Measurements from ENCODE around the gene SLC38A11.
"Not testable (repeated sequence)": the region's sequence is repeated elsewhere in the genome, so short reads cannot be mapped to it uniquely, and the experiment has no call there.

SLC38A11 gene

DNA sequence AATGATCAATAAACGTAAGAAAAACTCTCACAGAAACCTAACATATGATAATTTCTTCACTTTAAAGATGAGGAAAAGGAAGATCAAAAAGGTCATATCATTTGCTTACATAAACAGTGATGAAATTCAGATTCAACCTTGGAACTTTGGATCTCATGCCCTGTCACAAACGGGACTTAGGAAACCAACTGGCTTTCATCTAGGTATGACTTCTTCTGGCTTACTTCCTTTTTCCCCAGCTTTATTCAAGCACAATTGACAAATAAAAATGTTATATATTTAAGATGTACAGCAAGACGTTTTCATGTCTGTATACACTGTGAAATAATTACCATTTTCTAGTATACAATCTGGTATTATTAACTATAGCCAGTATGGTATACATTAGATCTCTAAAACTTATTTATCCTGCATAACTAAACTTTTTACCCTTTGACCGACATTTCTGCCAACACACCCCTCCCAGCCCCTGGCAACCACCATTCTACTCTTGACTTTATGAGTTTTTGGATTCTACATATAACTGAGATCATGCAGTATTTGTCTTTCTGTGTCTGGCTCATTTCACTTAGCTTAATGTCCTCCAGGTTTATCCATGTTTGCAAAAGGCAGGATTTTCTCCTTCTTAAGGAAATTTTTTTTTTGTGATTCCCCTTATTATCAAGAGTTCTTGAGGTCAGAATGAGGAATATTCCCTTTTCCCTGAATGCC is 67.7 kb downstream of the SLC38A11 start:
- no peak overlapping the region for H3K27ac ChIP-seq
- DNase-seq (ENCODE audit: low read depth, low spot score), result no peak

DNA sequence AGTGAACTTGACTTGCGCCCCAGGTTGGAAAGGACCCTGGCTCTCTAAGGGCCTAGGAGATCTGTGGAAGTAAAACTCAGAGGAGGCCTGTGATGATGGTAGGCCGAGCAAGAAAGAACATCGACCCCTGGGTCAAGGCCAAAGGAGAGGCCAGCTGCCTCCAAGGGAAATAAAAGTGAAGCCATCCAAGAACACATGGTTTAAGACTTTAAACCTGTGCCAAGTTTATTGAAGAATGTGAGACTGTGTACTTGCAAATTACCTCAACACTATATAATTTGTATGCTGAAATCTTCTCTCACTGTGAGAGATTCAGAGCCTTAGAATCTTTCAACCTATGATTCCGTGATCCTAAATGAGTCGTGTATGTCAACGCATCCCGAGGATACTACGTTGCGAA is 73.0 kb downstream of the SLC38A11 start:
- DNase-seq (ENCODE audit: low read depth, low spot score), result no peak
- H3K27ac ChIP-seq, result no peak overlapping the region

DNA sequence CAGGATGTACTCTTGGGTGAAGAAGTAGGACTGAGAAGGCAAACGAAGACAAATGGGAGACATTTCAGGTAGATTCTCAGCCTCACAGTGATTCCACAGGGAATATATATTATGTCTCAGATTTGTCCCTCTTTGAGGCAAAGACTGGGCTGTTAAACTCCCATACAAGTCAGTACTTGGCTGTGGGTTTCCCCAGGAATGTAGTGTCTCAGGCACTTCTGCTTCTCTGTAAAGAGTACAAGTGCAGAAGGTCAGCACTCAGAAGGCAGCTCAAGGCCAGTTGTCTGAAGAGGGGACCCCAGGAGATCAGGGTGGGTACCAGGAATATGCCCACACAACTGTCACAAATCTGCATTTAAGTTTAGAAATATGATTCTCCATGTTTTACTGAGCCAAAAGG is 73.8 kb downstream of the SLC38A11 start:
- H3K27ac ChIP-seq, result no peak overlapping the region
- DNase-seq (ENCODE audit: low read depth, low spot score), result no peak

DNA sequence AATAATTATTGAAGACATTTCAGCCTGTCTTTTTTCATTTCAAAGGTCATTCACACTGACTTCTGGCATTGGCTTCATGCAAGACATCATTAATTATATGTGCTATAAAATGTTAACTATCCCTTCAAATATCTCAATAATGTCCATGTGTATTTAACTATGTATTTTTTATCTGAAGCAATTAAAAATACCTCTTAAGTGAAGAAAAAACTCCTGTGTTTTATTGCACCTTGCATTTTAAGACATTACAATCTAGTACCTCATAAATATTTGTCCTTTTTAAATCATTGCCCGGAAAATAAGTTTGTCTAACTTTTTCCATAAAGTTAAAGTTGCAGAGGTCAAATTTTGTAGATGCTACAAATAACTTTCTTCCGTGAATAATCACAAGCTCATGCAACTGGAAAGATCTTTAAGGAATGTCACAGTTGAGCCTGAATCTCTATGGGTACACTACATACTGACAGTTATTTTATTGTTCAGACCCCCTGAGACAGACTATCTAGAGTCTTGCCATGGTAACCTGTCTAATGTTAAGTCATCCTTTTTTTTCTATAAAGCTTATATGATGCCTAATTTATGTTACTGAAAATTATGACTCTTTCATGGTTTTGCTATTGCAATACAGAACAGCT is 75.3 kb downstream of the SLC38A11 start:
- DNase-seq (ENCODE audit: low read depth, low spot score), result no peak
- no peak overlapping the region for H3K27ac ChIP-seq

DNA sequence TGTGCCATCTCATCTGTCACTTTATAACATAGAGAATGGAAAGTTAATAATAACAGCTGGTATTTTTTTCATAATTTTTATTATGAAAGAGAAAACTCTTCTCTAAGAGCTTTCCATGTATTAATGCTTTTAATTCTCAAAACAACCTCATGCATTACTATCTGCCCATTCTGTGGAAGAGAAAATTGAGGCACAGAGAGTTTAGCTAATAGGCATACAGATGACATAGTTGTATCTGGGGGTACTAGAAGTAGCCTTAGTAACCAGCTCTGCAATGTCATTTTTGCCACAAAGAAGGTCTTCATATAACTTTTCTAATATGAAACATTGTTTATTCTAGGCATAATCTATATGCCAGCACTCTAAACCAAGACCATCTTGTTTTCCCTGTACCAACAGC is 77.4 kb downstream of the SLC38A11 start:
- no peak for DNase-seq (ENCODE audit: low read depth, low spot score)
- no peak overlapping the region for H3K27ac ChIP-seq

DNA sequence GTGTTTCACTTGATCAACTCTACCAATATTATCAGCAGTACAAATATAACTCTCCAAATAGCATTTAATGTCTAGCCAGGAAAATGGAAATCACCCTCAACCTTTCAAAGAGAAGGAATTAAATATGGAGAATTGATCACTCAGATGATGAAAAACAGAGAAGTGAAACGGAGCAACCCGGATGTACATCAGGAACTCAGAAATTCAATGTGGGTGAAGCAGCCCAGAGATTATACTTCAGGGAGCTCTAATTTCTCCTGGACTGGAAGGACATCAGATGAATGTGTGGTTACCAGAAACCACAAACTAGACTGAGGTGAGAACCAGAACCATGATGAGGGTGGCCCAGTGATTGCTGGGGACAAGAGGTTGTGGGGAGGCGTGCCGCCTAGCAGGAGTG is 78.2 kb downstream of the SLC38A11 start:
- H3K27ac ChIP-seq, result no peak overlapping the region
- no peak for DNase-seq (ENCODE audit: low read depth, low spot score)

DNA sequence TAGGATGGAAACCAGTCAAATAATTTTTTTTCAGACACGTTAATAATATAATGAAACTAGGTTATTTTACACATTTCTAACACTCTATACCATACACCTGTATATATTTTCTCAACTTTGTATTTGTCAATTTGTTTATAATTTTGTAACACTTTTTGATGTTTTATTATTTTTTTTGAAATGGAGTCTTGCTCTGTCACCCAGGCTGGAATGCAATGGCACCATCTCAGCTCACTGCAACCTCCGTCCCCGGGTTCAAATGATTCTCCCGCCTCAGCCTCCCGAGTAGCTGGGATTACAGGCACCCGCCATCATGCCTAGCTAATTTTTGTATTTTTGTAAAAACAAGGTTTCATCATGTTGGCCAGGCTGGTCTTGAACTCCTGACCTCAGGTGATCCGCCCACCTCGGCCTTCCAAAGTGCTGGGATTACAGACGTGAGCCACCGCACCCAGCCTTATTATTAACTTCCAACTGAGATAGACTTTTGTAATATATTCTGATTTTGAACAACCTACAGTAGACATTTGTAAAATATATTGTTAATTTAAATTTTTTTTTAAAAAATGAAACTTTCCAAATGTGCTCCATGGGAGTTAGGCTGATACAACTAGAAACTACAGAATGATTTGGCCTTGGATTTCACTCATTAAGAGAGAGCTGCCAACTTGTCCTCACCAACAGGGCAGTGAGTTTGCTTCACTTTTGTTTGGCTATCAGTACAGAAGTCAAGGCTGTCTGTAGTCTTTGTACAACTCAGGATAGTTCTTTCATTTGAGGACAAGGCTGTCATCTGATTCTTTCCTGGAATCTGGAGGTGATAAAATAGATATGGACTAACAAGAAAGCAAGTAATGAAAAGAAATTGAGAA is 79.8 kb downstream of the SLC38A11 start:
- DNase-seq (ENCODE audit: low read depth, low spot score), result no peak
- H3K27ac ChIP-seq, result no peak overlapping the region

DNA sequence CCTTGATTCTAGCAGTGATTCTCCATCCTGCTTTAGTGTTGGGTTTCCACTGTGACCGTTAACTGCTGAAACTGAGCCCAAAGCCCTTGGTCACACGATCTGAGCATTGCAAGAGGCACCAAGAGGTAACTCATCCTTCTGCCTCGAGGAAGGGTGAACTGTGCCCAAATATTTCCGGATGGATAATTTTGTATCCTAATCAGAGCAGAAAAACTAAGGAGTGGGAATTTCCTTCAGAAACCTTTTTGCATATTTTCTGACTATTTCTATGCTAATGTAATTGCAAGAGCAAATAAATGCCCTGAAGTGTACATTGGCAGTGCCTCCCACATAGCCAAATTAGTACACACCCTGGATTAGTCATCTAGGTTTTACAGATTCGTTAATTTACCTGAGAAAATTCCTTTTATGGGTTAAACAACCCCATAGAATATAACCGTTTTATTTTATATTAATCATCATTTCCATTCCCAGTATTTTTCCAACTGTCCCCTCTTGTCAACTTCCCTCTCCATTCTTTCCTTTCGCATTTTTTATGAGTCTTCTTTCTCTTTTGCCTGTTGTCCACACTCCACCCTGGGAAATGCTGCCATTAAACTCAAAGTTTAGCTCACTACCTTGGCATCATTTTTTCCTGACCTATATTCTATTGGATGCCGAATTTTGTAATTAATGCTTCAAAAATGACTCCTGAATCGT is 82.0 kb downstream of the SLC38A11 start:
- no peak for DNase-seq (ENCODE audit: low read depth, low spot score)
- no peak overlapping the region for H3K27ac ChIP-seq

DNA sequence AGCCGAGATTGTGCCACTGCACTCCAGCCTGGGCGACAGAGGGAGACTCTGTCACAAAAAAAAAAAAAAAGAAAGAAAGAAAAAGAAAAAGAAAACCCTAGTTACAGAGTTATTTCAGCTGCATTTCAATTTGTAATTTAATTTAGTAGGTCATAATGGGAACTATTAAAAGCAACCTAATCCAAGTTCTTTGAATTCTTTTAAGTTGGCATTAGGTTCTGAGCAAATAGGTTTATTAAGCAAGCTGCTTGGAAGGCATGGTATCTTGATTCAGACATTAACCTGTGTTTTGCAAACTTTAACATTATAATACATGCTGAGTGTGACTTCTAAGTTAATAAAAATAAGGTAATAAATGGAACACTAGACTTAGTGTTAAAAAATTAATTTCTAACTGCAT is 83.9 kb downstream of the SLC38A11 start:
- H3K27ac ChIP-seq, result no peak overlapping the region
- DNase-seq (ENCODE audit: low read depth, low spot score), result no peak

DNA sequence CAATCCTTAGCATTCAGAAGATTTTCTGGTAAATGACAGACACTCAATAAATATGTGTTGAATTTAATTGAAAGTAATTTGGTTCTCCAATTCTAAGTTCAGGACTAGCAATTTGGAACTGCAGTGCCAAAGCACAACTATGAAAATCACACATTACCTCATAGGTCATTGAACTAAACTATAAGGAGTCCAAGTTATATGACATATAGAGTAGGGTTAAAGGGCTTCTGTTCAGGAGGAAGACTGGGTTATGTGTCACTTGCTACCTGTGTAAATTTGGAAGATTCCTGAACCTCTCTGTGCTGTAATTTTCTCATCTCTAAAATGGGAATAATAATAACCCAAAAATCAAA is 85.9 kb downstream of the SLC38A11 start:
- no peak for DNase-seq (ENCODE audit: low read depth, low spot score)
- H3K27ac ChIP-seq, result no peak overlapping the region

DNA sequence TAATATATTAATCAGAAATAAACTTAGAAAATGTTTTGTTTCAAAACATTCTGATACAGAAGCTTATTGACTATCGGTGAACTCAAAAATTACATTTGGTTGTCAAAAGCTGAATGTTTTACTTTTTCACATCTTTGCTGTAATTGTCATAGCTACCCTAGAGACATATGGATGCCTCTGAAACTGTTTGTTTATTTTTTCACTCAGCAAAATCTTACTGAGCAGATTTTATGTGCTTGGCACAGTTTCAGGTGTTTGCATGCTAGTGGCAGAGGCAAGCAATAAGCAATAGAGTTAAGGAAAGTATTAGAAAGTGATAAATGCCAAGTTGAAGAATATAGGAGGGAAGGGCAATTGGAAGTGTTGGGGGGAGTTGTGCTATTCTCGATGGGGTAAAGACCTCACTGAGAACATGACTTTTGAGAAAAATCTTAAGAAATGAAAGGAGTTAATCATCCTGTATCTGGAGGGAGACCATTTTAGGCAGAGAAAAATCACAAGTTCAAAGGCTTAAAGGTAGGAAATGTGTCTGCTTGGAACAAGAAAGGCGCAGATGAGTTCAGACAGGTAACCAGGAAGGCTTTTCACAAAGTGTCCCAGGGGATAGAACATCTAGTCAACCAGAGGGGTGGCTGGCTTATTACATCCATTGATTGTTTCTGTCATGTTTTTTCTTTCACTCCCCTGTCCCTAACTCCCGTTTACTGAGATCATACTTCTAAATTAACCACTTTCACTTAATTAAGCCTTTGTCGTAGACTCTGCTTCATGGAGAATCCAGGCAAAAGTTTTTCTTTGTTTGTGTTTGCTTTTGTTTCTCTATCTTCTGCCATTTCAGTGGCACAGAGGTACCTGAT is 86.5 kb downstream of the SLC38A11 start:
- DNase-seq (ENCODE audit: low read depth, low spot score), result no peak
- H3K27ac ChIP-seq, result no peak overlapping the region

DNA sequence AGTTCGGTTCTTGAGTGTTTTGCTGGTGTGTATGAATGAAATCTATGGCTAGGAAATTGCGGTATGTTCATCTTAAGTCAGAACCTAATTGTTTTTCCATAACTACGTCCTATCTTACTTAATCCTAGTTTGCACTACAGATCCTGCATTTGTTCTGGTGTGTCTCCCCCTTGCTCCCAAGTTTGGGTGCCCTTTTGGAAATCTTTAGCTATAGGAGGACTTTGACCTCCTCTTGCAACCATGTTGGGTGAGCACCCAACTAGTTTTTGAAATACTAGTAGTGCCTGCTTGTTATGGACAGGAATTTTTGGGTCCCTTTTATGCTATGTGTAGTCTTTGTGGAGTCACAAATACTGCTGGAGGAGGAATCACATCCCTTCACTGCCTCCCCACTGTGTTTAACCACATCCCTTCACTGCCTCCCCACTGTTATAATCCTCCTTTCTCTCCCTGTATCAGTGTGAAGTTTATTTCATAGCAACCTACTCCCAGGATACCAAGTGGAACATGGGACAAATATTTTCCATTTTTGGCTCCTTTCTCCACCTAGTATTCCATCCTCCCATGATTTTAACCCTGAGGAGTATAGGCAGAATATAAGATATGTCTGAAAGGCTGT is 87.4 kb downstream of the SLC38A11 start:
- no peak overlapping the region for H3K27ac ChIP-seq
- no peak for DNase-seq (ENCODE audit: low read depth, low spot score)

DNA sequence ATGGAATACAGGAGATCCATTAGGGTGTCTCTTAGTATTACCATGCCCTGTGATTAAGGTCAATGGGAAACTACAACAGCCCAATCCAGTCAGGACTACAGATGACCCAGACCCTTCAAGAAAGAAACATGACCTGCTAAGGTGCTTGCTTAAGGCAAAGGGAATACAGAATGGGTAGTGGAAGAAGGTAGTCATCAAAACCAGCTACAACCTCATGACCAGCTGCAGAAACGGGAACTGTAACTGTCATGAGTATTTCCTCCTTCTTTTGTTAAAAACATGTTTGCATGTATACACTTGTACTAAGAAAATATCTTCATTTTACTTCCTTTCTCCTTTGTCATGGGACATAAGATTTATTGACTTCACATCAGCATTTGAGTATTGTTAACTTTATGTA is 88.9 kb downstream of the SLC38A11 start:
- peak overlapping the region; percentile 56 for H3K27ac ChIP-seq
- peak; percentile 84 for DNase-seq (ENCODE audit: low read depth, low spot score)

DNA sequence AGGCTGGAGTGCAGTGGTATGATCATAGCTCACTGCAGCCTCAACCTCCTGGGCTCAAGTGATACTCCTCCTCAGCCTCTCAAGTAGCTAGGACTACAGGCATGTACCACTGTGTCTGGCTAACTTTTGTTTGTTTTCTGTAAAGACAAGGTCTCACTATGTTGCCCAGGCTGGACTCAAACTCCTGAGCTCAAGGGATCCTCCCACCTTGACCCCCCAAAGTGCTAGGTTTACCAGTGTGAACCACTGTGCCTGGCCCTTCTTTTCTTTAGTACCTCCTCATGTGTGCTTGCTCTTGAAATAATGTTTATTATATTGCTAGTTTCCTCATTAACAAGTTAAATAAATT is 94.7 kb downstream of the SLC38A11 start:
- no peak overlapping the region for H3K27ac ChIP-seq
- DNase-seq (ENCODE audit: low read depth, low spot score), result no peak

DNA sequence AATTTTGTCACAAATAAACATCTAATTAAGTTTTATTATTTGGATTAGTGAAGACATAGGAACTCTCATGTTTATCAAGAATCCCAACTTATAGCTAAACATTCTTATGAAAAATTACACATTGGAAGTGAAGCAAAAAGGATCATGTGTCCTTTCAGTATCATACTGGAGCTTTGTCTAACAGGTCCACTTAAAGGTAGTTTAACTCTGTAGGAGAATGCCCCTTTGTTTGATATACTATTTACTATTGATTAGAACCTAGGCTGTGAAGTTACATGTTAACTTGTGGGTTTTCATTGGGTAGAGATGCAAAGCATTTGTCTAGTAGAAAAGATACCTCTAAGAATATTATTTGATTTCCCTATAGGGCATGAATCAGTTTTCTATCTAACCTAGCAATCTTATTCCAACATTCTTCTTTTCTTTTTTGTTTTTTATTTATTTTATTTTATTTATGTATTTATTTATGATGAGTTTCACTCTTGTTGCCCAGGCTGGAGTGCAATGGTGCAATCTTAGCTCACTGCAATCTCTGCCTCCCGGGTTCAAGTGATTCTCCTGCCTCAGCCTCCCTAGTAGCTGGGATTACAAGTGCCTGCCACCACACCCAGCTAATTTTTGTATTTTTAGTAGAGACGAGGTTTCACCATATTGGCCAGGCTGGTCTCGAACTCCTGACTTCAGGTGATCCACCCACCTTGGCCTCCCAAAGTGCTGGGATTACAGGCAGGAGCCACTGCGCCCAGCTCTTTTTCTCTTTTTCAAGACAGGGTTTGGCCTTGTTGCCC is 95.2 kb downstream of the SLC38A11 start:
- DNase-seq (ENCODE audit: low read depth, low spot score), result not testable (repeated sequence)
- peak overlapping the region; percentile 46 for H3K27ac ChIP-seq

DNA sequence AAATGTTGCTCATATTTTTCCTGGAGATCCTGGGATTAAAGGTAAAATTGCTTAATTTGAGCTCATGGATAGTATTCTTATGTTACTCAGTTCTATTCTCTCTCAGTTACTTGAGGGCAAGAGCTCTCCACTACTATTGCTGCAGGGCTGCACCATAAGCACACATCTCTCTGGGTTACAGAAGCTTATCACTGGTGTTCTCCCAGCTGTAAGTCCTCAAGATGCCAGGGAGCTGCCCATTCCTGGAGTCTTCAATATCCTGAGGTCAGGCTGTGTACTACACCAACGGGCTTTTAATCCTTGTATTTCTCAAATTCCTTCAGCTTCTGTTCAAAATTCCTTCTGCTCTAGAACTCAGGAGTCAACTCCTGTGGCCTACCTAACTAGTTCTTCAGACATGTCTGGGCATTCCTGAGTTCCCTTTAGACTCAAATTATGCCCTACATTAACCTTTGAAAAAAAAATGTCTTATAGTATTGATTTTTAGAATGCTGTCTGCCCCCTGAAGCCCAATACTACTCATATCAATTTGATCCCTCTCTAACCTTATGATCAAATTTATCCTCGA is 96.0 kb downstream of the SLC38A11 start:
- peak overlapping the region; percentile 46 for H3K27ac ChIP-seq
- no peak for DNase-seq (ENCODE audit: low read depth, low spot score)

DNA sequence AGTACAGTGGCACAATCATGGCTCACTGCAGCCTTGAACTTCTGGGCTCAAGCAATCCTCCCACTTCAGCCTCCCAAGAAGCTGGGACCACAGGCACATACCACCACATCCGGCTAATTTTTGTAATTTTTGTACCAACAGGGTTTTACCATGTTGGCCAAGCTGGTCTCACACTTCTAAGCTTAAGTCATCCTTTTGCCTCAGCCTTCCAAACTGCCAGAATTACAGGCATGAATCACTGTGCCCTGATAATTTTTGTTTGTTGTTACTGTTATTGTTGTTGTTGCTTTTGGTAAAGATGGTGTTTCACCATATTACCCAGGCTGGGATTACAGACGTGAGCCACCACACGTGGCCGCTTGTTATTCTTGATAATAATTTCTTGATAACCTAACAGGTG is 103.2 kb downstream of the SLC38A11 start:
- no peak overlapping the region for H3K27ac ChIP-seq
- no peak for DNase-seq (ENCODE audit: low read depth, low spot score)

DNA sequence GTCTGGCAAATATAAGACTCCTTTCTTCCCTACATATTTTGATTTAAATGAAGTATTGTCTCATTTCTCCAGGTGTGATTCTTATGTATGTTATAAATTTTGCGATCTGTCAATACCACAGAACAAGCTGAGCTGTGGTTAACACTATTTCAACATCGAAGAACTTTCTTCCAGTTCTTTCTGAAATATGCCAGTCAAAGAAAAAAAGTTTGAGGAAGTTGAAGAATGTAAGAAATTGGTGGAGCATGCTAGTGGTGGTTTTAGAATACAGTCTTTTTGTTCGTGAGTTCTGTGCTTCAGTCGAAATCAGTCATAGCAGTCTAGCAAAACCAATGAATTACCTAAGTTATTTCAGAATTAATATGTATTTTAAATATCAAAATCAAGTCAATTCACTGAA is 105.1 kb downstream of the SLC38A11 start:
- DNase-seq (ENCODE audit: low read depth, low spot score), result no peak

More for the DNA sequence above, 105.1 kb downstream of the SLC38A11 start:
- no peak overlapping the region for H3K27ac ChIP-seq

All from epithelial cell of prostate (primary cell).